ENCODE results near the gene KLHL20.

Gene KLHL20

GRCh38 chr1:173818459-173818858 is 103.7 kb downstream of the KLHL20 start:
- DNase-seq (ENCODE audit: low read depth) = no peak
- TF ChIP-seq, protein P1, sequence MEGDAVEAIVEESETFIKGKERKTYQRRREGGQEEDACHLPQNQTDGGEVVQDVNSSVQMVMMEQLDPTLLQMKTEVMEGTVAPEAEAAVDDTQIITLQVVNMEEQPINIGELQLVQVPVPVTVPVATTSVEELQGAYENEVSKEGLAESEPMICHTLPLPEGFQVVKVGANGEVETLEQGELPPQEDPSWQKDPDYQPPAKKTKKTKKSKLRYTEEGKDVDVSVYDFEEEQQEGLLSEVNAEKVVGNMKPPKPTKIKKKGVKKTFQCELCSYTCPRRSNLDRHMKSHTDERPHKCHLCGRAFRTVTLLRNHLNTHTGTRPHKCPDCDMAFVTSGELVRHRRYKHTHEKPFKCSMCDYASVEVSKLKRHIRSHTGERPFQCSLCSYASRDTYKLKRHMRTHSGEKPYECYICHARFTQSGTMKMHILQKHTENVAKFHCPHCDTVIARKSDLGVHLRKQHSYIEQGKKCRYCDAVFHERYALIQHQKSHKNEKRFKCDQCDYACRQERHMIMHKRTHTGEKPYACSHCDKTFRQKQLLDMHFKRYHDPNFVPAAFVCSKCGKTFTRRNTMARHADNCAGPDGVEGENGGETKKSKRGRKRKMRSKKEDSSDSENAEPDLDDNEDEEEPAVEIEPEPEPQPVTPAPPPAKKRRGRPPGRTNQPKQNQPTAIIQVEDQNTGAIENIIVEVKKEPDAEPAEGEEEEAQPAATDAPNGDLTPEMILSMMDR (IDR thresholded peaks at IDR 0.05; ENCODE audit: insufficient read depth, low read depth, low read length, missing control alignments) = no peak
- no peak overlapping the region for H3K4me3 ChIP-seq (ENCODE audit: low read depth, low read length)

- H3K4me3 ChIP-seq (ENCODE audit: low read depth, low read length) = no peak overlapping the region
- TF ChIP-seq, protein P1 (IDR thresholded peaks at IDR 0.05; ENCODE audit: insufficient read depth, low read depth, low read length, missing control alignments) = no peak
- no peak for DNase-seq (ENCODE audit: low read depth)
Measured at GRCh38 chr1:173821680-173822079, 106.9 kb downstream of the KLHL20 start.

DNA sequence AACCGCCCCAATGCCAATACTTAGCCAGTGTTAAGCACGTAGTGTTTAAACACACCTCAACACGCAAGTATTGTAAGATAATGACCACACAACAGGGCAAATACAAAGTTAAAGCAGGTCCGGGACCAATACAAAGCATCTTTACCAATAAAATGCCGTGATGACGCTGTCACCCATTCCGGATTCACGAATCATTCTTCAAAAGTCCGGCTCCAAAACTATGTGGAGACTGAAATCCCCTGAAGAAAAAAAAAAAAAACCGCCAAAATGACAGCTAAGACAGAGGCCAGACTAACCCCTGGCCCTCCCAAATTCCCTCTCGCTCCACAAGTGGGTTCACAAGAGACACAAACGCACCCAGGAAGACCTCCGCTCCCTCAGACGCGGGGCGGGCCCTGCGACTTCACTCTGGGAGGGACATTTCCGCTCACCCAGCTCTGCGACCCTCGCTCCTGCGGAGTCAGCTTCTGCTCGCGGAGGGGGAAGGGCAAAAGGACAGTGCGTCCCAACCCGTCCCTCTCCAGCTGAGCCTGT is 109.1 kb downstream of the KLHL20 start:
- DNase-seq (ENCODE audit: low read depth) = no peak
- peak overlapping the region; percentile 79 for H3K4me3 ChIP-seq (ENCODE audit: low read depth, low read length)
- TF ChIP-seq, protein P1 (IDR thresholded peaks at IDR 0.05; ENCODE audit: insufficient read depth, low read depth, low read length, missing control alignments) = no peak

GRCh38 chr1:173824315-173825081 is 109.7 kb downstream of the KLHL20 start, which contains the start of the genes CENPL and DARS2:
Gene CENPL (minus strand): TSS chr1:173824883. CDS start chr1:173811299, 13,584 bp downstream.
Gene DARS2 (plus strand): TSS chr1:173824673. CDS start chr1:173825230, 557 bp downstream.
- peak; percentile 98 for DNase-seq (ENCODE audit: low read depth)
- H3K4me3 ChIP-seq (ENCODE audit: low read depth, low read length) = peak within 1 kb of the TSS; percentile 79
- TF ChIP-seq, protein P1 (IDR thresholded peaks at IDR 0.05; ENCODE audit: insufficient read depth, low read depth, low read length, missing control alignments) = no peak

DNA sequence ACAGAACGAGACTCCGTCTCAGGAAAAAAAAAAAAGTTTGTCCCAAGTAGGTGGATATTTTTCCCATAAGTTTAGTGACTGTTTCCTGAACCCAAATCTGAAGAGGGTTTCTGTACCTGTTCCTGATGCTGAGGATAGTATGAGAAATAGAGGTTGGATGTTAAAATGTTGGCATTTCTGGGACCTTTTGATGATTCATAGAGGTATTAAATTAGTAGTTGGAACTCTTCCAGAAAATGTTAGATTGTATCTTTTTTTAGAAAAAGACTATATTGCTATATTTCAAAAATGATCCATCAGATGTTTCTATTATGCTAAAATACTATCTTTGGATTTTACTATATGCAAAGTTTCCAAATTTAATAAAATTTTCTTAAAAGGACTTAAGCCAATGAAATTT is 112.8 kb downstream of the KLHL20 start:
- H3K4me3 ChIP-seq (ENCODE audit: low read depth, low read length) = no peak overlapping the region
- TF ChIP-seq, protein P1 (IDR thresholded peaks at IDR 0.05; ENCODE audit: insufficient read depth, low read depth, low read length, missing control alignments) = no peak
- no peak for DNase-seq (ENCODE audit: low read depth)

DNA sequence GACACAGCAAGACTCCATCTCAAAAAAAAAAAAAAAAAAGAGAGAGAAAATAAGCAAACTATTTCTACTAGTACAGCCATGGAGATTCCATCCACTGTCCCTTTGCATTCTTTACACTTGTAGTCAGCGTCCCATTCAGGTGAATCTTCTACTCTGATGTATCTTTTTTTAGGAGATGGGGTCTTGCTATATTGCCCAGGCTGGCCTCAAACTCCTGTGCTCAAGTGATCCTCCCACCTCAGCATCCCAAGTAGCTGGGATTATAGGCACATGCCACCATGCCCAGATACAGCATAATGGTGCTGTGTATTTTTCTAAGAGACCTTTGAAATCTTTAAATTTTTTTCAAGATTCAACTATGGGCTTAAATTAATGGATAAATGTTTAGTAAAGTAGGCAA is 118.0 kb downstream of the KLHL20 start:
- DNase-seq (ENCODE audit: low read depth) = no peak
- H3K4me3 ChIP-seq (ENCODE audit: low read depth, low read length) = no peak overlapping the region
- TF ChIP-seq, protein P1 (IDR thresholded peaks at IDR 0.05; ENCODE audit: insufficient read depth, low read depth, low read length, missing control alignments) = no peak
